Type B pancreatic cell (in vitro differentiated cells): ENCODE results near the gene CD3D. TPM values are rescaled to one million over a fixed set of nuclear protein-coding genes. Genes with fewer than 3 reads are reported as not detected.

Experiments
- DNase-seq: peaks from one replicate; pipeline ENCODE4 v3.0.0; 2021; ENCODE audit warnings: mixed read lengths; ENCODE audit not compliant: unreplicated experiment; ENCODE audit errors: extremely low spot score
- H3K27ac Mint-ChIP-seq: 2 replicates; pipeline ENCODE4 v1.8.0; 2021; ENCODE audit warnings: mild to moderate bottlenecking, mixed read lengths
- H3K27me3 Mint-ChIP-seq: 2 replicates; pipeline ENCODE4 v1.8.0; 2021; ENCODE audit warnings: mixed read lengths
- H3K36me3 Mint-ChIP-seq: 2 replicates; pipeline ENCODE4 v1.8.0; 2021; ENCODE audit warnings: mixed read lengths
- H3K4me1 Mint-ChIP-seq: one replicate; pipeline ENCODE4 v1.8.0; 2021; ENCODE audit warnings: mixed read lengths; ENCODE audit not compliant: unreplicated experiment
- H3K4me3 Mint-ChIP-seq: 2 replicates; pipeline ENCODE4 v1.8.0; 2021; ENCODE audit warnings: mild to moderate bottlenecking, mixed read lengths
- H3K9me3 Mint-ChIP-seq: 2 replicates; pipeline ENCODE4 v1.8.0; 2021; ENCODE audit warnings: mixed read lengths
- total RNA-seq: library from RNA; stranded (reverse); gene quantifications from 2 replicates; pipeline ENCODE4 v1.2.1, GENCODE V29; 2021; ENCODE audit warnings: low replicate concordance
- TF ChIP-seq, protein P1 (sequence below): fragments of 200-600 bp; sonication (generic); conservative IDR thresholded peaks from 2 replicates; pipeline ENCODE4 v1.5.0; 2021; ENCODE audit warnings: antibody characterized with exemption, mild to moderate bottlenecking

Gene CD3D
- total RNA-seq, 1 donor from 2014 or later: not detected

GRCh38 chr11:118318124-118318523 lies 24.4 kb downstream of the CD3D start:
- Mint-ChIP-seq H3K36me3 (no peaks in the 10 kb centered on the region), H3K9me3 (no peaks in the 10 kb centered on the region), H3K4me1 (peaks cover 26% of the 10 kb centered on the region), H3K27ac (no peak overlapping the region), H3K27me3 (peaks cover 43% of the 10 kb centered on the region), H3K4me3 (no peak overlapping the region)
- no peak for DNase-seq
- TF ChIP-seq, protein P1, sequence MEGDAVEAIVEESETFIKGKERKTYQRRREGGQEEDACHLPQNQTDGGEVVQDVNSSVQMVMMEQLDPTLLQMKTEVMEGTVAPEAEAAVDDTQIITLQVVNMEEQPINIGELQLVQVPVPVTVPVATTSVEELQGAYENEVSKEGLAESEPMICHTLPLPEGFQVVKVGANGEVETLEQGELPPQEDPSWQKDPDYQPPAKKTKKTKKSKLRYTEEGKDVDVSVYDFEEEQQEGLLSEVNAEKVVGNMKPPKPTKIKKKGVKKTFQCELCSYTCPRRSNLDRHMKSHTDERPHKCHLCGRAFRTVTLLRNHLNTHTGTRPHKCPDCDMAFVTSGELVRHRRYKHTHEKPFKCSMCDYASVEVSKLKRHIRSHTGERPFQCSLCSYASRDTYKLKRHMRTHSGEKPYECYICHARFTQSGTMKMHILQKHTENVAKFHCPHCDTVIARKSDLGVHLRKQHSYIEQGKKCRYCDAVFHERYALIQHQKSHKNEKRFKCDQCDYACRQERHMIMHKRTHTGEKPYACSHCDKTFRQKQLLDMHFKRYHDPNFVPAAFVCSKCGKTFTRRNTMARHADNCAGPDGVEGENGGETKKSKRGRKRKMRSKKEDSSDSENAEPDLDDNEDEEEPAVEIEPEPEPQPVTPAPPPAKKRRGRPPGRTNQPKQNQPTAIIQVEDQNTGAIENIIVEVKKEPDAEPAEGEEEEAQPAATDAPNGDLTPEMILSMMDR: no peak

GRCh38 chr11:118314988-118315411 lies 27.5 kb downstream of the CD3D start:
- peaks cover 19% of the 10 kb centered on the region for H3K4me1 Mint-ChIP-seq

GRCh38 chr11:118313242-118313641 lies 29.3 kb downstream of the CD3D start:
- Mint-ChIP-seq H3K9me3 (no peaks in the 10 kb centered on the region), H3K4me1 (peaks cover 19% of the 10 kb centered on the region), H3K4me3 (no peak overlapping the region), H3K36me3 (no peaks in the 10 kb centered on the region), H3K27ac (no peak overlapping the region), H3K27me3 (peaks cover 39% of the 10 kb centered on the region)
- no peak for DNase-seq
- TF ChIP-seq, protein P1: no peak

More at GRCh38 chr11:118314988-118315411, 27.5 kb downstream of the CD3D start:
- Mint-ChIP-seq H3K36me3 (no peaks in the 10 kb centered on the region), H3K27me3 (peaks cover 48% of the 10 kb centered on the region), H3K9me3 (no peaks in the 10 kb centered on the region), H3K27ac (peak overlapping the region; percentile 86), H3K4me3 (no peak overlapping the region)
- TF ChIP-seq, protein P1: no peak
- DNase-seq: no peak

- Mint-ChIP-seq H3K9me3 (no peaks in the 10 kb centered on the region), H3K27me3 (peaks cover 38% of the 10 kb centered on the region), H3K36me3 (no peaks in the 10 kb centered on the region), H3K4me3 (no peak overlapping the region), H3K4me1 (peaks cover 19% of the 10 kb centered on the region), H3K27ac (no peak overlapping the region)
- TF ChIP-seq, protein P1: no peak
- no peak for DNase-seq
Observed at GRCh38 chr11:118312328-118312727, 30.2 kb downstream of the CD3D start.

DNA sequence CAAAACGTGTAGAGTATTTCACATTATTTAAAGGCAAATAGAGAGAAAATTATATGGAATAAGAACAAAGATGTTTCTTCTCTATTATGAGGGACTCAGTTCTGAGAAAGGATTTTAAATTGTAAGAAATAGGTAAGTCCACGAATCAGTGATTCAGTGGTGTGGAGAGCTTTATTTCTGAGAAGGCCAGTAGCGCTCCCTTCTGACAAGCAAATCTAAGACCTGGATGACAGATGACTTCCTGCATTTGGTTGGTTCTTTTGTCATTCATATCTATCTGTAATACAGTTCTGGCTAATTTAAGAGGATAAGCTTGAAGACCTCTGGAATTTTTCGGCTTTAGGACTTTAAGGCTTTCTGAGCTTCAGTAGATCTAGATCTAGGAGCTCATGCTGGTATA lies 31.0 kb downstream of the CD3D start:
- Mint-ChIP-seq H3K27me3 (peaks cover 36% of the 10 kb centered on the region), H3K9me3 (no peaks in the 10 kb centered on the region), H3K27ac (no peak overlapping the region), H3K4me1 (peaks cover 18% of the 10 kb centered on the region), H3K4me3 (no peak overlapping the region), H3K36me3 (no peaks in the 10 kb centered on the region)
- DNase-seq: no peak
- TF ChIP-seq, protein P1: no peak
